ENCODE results near the gene INPPL1. TPM values are rescaled to one million over a fixed set of nuclear protein-coding genes. Genes with fewer than 3 reads are reported as not detected.

The INPPL1 gene
- total RNA-seq, 2 donors from 2014 or later, result 85.0 to 142 TPM

DNA sequence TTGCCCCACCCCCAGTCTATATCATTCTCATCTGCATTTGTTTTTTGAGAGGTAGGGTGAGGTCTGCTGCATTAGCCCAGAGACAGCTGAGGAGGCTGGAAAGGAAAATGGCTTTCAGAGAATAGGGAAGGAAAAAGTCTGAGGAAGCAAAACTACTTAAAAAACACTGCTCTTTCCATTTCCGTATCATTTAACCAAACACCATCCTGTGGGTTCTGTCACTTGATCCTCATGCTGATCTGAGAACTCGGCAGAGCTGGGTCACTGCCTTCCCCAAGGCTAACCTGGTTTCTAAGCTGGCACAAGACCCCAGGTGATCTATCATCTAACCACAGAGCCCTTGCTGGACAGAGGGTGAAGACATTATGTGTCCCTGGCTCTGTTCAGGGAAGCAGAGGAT, 6.7 kb upstream of the INPPL1 start:
- Histone ChIP-seq H3K9me3 (no peaks in the 10 kb centered on the region), H3K27ac (no peak overlapping the region), H3K4me3 (no peak overlapping the region), H3K27me3 (replicated peaks; ENCODE audit: insufficient read depth) (no peaks in the 10 kb centered on the region), H3K36me3 (no peaks in the 10 kb centered on the region), H3K4me1 (replicated peaks) (no peaks in the 10 kb centered on the region)
- DNase-seq (ENCODE audit: low spot score), result no peak
- intact Hi-C loops (cut with DNase I), result no loop called here
- WGBS, result 26% methylated on average over 2 of the region's 2 CpGs
- TF ChIP-seq POLR2A (IDR thresholded peaks at IDR 0.05), result no peak
- no peak for TF ChIP-seq POLR2AphosphoS5 (IDR thresholded peaks at IDR 0.05)
- TF ChIP-seq, protein P1, sequence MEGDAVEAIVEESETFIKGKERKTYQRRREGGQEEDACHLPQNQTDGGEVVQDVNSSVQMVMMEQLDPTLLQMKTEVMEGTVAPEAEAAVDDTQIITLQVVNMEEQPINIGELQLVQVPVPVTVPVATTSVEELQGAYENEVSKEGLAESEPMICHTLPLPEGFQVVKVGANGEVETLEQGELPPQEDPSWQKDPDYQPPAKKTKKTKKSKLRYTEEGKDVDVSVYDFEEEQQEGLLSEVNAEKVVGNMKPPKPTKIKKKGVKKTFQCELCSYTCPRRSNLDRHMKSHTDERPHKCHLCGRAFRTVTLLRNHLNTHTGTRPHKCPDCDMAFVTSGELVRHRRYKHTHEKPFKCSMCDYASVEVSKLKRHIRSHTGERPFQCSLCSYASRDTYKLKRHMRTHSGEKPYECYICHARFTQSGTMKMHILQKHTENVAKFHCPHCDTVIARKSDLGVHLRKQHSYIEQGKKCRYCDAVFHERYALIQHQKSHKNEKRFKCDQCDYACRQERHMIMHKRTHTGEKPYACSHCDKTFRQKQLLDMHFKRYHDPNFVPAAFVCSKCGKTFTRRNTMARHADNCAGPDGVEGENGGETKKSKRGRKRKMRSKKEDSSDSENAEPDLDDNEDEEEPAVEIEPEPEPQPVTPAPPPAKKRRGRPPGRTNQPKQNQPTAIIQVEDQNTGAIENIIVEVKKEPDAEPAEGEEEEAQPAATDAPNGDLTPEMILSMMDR (IDR thresholded peaks at IDR 0.05), result no peak

DNA sequence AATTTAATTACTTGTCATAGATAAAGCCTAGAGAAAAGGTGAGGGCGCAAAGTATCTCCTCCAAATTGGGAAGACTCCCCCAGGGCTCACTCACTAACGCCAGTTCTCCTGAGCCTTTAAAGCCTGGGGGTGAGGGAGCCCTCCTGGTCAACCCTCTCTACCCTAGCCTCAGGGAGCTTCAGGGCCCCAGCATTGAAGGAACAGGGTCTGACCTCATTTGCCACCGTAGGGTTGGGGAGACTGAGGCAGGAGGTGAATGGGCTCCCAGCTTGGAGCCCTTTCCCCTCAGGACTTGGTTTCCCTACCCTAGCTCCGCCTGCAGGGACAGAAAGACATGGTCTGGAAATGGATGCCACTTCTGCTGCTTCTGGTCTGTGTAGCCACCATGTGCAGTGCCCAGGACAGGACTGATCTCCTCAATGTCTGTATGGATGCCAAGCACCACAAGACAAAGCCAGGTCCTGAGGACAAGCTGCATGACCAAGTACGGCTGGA, 6.3 kb upstream of the INPPL1 start:
- Histone ChIP-seq H3K36me3 (no peaks in the 10 kb centered on the region), H3K27me3 (replicated peaks; ENCODE audit: insufficient read depth) (no peaks in the 10 kb centered on the region), H3K4me3 (no peak overlapping the region), H3K9me3 (no peaks in the 10 kb centered on the region), H3K4me1 (replicated peaks) (no peaks in the 10 kb centered on the region), H3K27ac (no peak overlapping the region)
- intact Hi-C loops (cut with DNase I), result no loop called here
- 86% methylated on average over 5 of the region's 5 CpGs for WGBS
- TF ChIP-seq, protein P1 (IDR thresholded peaks at IDR 0.05), result no peak
- TF ChIP-seq POLR2AphosphoS5 (IDR thresholded peaks at IDR 0.05) (no peak), POLR2A (IDR thresholded peaks at IDR 0.05) (no peak)
- no peak for DNase-seq (ENCODE audit: low spot score)

DNA sequence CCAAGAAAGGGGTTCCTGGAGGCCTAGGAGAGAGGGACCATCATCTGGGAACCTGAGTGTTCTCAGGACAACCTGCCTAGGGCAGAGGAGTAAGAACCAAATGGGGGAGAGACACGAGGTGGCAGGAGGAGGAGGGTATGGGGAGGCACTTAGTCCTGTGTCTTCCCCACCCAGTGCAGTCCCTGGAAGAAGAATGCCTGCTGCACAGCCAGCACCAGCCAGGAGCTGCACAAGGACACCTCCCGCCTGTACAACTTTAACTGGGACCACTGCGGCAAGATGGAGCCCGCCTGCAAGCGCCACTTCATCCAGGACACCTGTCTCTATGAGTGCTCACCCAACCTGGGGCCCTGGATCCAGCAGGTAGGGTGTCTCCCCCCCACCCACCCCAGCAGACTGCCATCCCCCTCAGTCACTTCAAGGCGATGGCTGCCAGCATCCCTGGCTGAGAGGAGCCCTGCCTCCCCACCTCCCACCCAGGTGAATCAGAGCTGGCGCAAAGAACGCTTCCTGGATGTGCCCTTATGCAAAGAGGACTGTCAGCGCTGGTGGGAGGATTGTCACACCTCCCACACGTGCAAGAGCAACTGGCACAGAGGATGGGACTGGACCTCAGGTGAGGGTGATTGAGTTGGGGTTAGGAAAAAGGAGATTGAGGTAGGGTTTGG, 3.7 kb upstream of the INPPL1 start:
- TF ChIP-seq POLR2AphosphoS5 (IDR thresholded peaks at IDR 0.05), result no peak
- no peak for TF ChIP-seq POLR2A (IDR thresholded peaks at IDR 0.05)
- TF ChIP-seq, protein P1 (IDR thresholded peaks at IDR 0.05), result no peak
- Histone ChIP-seq H3K4me3 (no peak overlapping the region), H3K9me3 (no peaks in the 10 kb centered on the region), H3K27me3 (replicated peaks; ENCODE audit: insufficient read depth) (no peaks in the 10 kb centered on the region), H3K4me1 (replicated peaks) (peaks cover 7% of the 10 kb centered on the region), H3K36me3 (no peaks in the 10 kb centered on the region), H3K27ac (no peak overlapping the region)
- DNase-seq (ENCODE audit: low spot score), result no peak
- WGBS, result 85% methylated on average over 10 of the region's 10 CpGs
- intact Hi-C loops (cut with DNase I), result loop anchor here (10.0 kb wide), 1 partner anchor 186 kb away; no protein-coding TSS in a partner anchor

DNA sequence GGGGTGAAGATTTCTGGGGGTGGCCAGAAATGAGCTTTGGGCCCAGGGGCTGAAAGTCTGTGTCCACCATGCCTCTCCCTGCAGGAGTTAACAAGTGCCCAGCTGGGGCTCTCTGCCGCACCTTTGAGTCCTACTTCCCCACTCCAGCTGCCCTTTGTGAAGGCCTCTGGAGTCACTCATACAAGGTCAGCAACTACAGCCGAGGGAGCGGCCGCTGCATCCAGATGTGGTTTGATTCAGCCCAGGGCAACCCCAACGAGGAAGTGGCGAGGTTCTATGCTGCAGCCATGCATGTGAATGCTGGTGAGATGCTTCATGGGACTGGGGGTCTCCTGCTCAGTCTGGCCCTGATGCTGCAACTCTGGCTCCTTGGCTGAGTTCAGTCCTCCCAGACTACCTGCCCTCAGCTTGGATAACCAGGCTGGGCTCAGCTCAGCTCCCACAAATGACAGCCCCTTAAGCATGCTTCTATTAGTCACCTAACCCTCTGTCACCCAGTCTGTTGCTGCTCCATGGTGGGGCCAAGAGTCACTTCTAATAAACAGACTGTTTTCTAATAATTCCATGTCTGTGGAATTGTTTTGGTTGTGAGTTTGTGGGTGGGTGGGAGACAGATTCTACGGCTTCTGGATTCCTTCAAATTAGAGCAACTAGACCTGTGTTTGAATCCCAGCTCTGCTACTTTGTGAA, 3.0 kb upstream of the INPPL1 start:
- Histone ChIP-seq H3K9me3 (no peaks in the 10 kb centered on the region), H3K4me3 (no peak overlapping the region), H3K4me1 (replicated peaks) (peaks cover 8% of the 10 kb centered on the region), H3K36me3 (no peaks in the 10 kb centered on the region), H3K27ac (peak overlapping the region; percentile 98 to 99), H3K27me3 (replicated peaks; ENCODE audit: insufficient read depth) (no peaks in the 10 kb centered on the region)
- TF ChIP-seq, protein P1 (IDR thresholded peaks at IDR 0.05), result no peak
- no peak for TF ChIP-seq POLR2A (IDR thresholded peaks at IDR 0.05)
- TF ChIP-seq POLR2AphosphoS5 (IDR thresholded peaks at IDR 0.05), result no peak
- intact Hi-C loops (cut with DNase I), result loop anchor here (2.0 to 10.0 kb wide), 2 partner anchors 109 to 187 kb away; partner anchors contain the start of gene ANAPC15
- no peak for DNase-seq (ENCODE audit: low spot score)
- 83% methylated on average over 7 of the region's 7 CpGs for WGBS

All from prostate gland (tissue), 2 donors.